Mesenchymal stem cell (in vitro differentiated cells and primary cell): ENCODE results near the gene XCL1.

Experiments used
- DNase-seq: peaks from one replicate; pipeline ENCODE4 v3.0.0-alpha.2; 2013
- H2AFZ ChIP-seq: one replicate; pipeline ENCODE4 v1.6.1; 2013; ENCODE audit warnings: low read depth, mild to moderate bottlenecking, control low read depth, inconsistent platforms, low read length, moderate library complexity
- H2AK5ac ChIP-seq: 2 replicates; pipeline ENCODE4 v1.6.1; 2013; ENCODE audit warnings: low read length, moderate library complexity, mild to moderate bottlenecking, inconsistent platforms; ENCODE audit not compliant: severe bottlenecking
- H2BK120ac ChIP-seq: one replicate; pipeline ENCODE4 v1.6.1; 2013; ENCODE audit warnings: low read depth, mild to moderate bottlenecking, inconsistent platforms, low read length, moderate library complexity
- H2BK12ac ChIP-seq, 2 experiments: one replicate each; pipeline ENCODE4 v1.6.1; 2013; ENCODE audit warnings: inconsistent platforms in 2 of 2, low read length in 2 of 2, mild to moderate bottlenecking in 2 of 2, moderate library complexity in 2 of 2, control low read depth in 1 of 2
- H2BK15ac ChIP-seq: one replicate; pipeline ENCODE4 v1.6.1; 2013; ENCODE audit warnings: mild to moderate bottlenecking, low read depth, inconsistent platforms; ENCODE audit not compliant: poor library complexity, severe bottlenecking
- H2BK5ac ChIP-seq: 2 replicates; pipeline ENCODE4 v1.6.1; 2013; ENCODE audit warnings: low read depth, mild to moderate bottlenecking, low read length, control low read depth, inconsistent platforms; ENCODE audit not compliant: poor library complexity, severe bottlenecking
- H3K14ac ChIP-seq, 2 experiments: one replicate each; pipeline ENCODE4 v1.6.1; 2013; ENCODE audit warnings: inconsistent platforms in 2 of 2, low read length in 2 of 2, control low read depth in 1 of 2, mild to moderate bottlenecking in 1 of 2, moderate library complexity in 1 of 2
- H3K18ac ChIP-seq, 2 experiments: one replicate each; pipeline ENCODE4 v1.6.1; 2013; ENCODE audit warnings: inconsistent platforms in 2 of 2, low read length in 2 of 2, control low read depth in 1 of 2, low read depth in 1 of 2, mild to moderate bottlenecking in 1 of 2
- H3K23ac ChIP-seq, 2 experiments: one replicate each; pipeline ENCODE4 v1.6.1; 2013; ENCODE audit warnings: inconsistent platforms in 2 of 2, low read length in 2 of 2, mild to moderate bottlenecking in 2 of 2, moderate library complexity in 2 of 2, control low read depth in 1 of 2
- H3K27ac ChIP-seq: 2 replicates; pipeline ENCODE4 v1.5.1; 2013; ENCODE audit warnings: mild to moderate bottlenecking, moderate library complexity, low read length, control low read depth, inconsistent platforms; ENCODE audit not compliant: poor library complexity, severe bottlenecking
- H3K27me3 ChIP-seq, 2 experiments: 2 replicates each; pipeline versions ENCODE4 v1.6.1 to v1.7.0; 2013; ENCODE audit warnings: low read length in 2 of 2, mild to moderate bottlenecking in 2 of 2, moderate library complexity in 2 of 2, control low read depth in 1 of 2, inconsistent platforms in 1 of 2; ENCODE audit not compliant: control insufficient read depth in 1 of 2, insufficient read depth in 1 of 2
- H3K36me3 ChIP-seq, 2 experiments: 2 replicates each; pipeline versions ENCODE4 v1.6.1 to v1.7.0; 2013; ENCODE audit warnings: low read length in 2 of 2, control low read depth in 1 of 2, inconsistent platforms in 1 of 2, low read depth in 1 of 2, mild to moderate bottlenecking in 1 of 2; ENCODE audit not compliant: insufficient read depth in 2 of 2, control insufficient read depth in 1 of 2
- H3K4ac ChIP-seq, 2 experiments: one replicate each; pipeline ENCODE4 v1.6.1; 2013; ENCODE audit warnings: inconsistent platforms in 2 of 2, low read length in 2 of 2, mild to moderate bottlenecking in 2 of 2, moderate library complexity in 2 of 2, control low read depth in 1 of 2, low read depth in 1 of 2
- H3K4me1 ChIP-seq: 2 replicates; pipeline ENCODE4 v1.6.1; 2013; ENCODE audit warnings: low read depth, low read length, control low read depth; ENCODE audit not compliant: control insufficient read depth, insufficient read depth
- H3K4me2 ChIP-seq: 2 replicates; pipeline ENCODE4 v1.6.1; 2013; ENCODE audit warnings: low read length, mild to moderate bottlenecking, inconsistent platforms; ENCODE audit not compliant: poor library complexity, severe bottlenecking
- H3K4me3 ChIP-seq, 2 experiments: 2 replicates each; pipeline versions ENCODE4 v1.5.1 to v1.7.0; 2013; ENCODE audit warnings: low read length in 2 of 2, mild to moderate bottlenecking in 2 of 2, control low read depth in 1 of 2, low read depth in 1 of 2; ENCODE audit not compliant: insufficient read depth in 1 of 2
- H3K79me1 ChIP-seq: replicated peaks from 2 replicates; pipeline ENCODE4 v1.6.1; 2013; ENCODE audit warnings: mild to moderate bottlenecking, control low read depth, low read length, inconsistent platforms; ENCODE audit not compliant: poor library complexity, severe bottlenecking
- H3K9ac ChIP-seq: 2 replicates; pipeline ENCODE4 v1.7.0; 2013; ENCODE audit warnings: mild to moderate bottlenecking, low read length, moderate library complexity
- H3K9me3 ChIP-seq: 2 replicates; pipeline ENCODE4 v1.7.0; 2013; ENCODE audit warnings: mild to moderate bottlenecking, low read length; ENCODE audit not compliant: control insufficient read depth
- H4K8ac ChIP-seq: one replicate; pipeline ENCODE4 v1.6.1; 2013; ENCODE audit warnings: inconsistent platforms, mild to moderate bottlenecking, low read length, moderate library complexity
- H4K91ac ChIP-seq: one replicate; pipeline ENCODE4 v1.6.1; 2013; ENCODE audit warnings: mild to moderate bottlenecking, low read length, inconsistent platforms
- WGBS: methylation state at CpG from one replicate; pipeline ENCODE4 v1.1.7; 2013; ENCODE audit warnings: mixed read lengths; 5-methylcytosine and 5-hydroxymethylcytosine counted together

Gene XCL1

GRCh38 chr1:168618886-168619285 is 42.5 kb downstream of the XCL1 start:
- Histone ChIP-seq H2BK5ac (no peak overlapping the region), H3K4me3 (no peak overlapping the region), H3K4me2 (no peak overlapping the region), H3K36me3 (no peaks in the 10 kb centered on the region), H3K18ac (no peak overlapping the region), H3K79me1 (no peaks in the 10 kb centered on the region), H4K91ac (no peak overlapping the region), H3K23ac (no peak overlapping the region), H2BK15ac (no peak overlapping the region), H3K4ac (no peak overlapping the region), H2AFZ (no peak overlapping the region), H2AK5ac (no peak overlapping the region), H3K9ac (no peak overlapping the region), H3K9me3 (no peaks in the 10 kb centered on the region), H3K4me1 (peaks cover 8% of the 10 kb centered on the region), H3K27ac (no peak overlapping the region), H3K27me3 (peaks cover 0 to 6% of the 10 kb centered on the region in 2 experiments), H2BK120ac (no peak overlapping the region), H2BK12ac (no peak overlapping the region), H4K8ac (no peak overlapping the region), H3K14ac (no peak overlapping the region)
- DNase-seq = no peak
- WGBS = 79% methylated on average over 2 of the region's 2 CpGs

DNA sequence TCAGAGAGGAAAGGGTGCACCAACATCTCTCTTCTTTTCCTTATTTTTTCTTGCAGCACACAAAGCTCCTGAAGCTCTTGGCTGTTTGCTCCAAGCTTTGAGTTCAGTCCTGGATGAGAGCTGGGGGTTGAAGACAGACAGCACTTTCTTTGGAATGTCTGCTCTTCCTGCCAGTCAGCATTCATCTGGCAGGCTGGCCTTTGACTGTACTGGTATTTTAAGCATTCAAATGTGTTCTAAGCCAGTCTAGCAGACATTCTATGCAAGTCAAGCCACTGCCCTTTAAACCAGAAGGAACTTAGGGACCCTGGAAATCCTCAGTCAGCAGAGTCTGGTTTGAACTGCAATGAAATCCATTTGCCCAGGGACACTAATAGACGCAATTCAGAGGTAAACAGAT is 45.0 kb downstream of the XCL1 start:
- no peak overlapping the region for H3K23ac ChIP-seq
- no peaks in the 10 kb centered on the region for H3K79me1 ChIP-seq
- H4K8ac ChIP-seq = no peak overlapping the region
- H3K4ac ChIP-seq = no peak overlapping the region
- no peak overlapping the region for H3K4me3 ChIP-seq
- no peak overlapping the region for H3K4me2 ChIP-seq
- no peak overlapping the region for H2AK5ac ChIP-seq
- no peak overlapping the region for H3K9ac ChIP-seq
- H3K27ac ChIP-seq = peak overlapping the region; percentile 53
- peaks cover 0 to 6% of the 10 kb centered on the region in 2 experiments for H3K27me3 ChIP-seq
- H2BK12ac ChIP-seq = no peak overlapping the region
- H2BK5ac ChIP-seq = no peak overlapping the region
- H2BK15ac ChIP-seq = no peak overlapping the region
- H3K9me3 ChIP-seq = no peaks in the 10 kb centered on the region
- no CpG with 5 or more reads among the region's 1 CpG for WGBS
- H3K14ac ChIP-seq = no peak overlapping the region
- no peak overlapping the region for H2BK120ac ChIP-seq
- H3K36me3 ChIP-seq = no peaks in the 10 kb centered on the region
- H3K4me1 ChIP-seq = no peaks in the 10 kb centered on the region
- H4K91ac ChIP-seq = no peak overlapping the region
- no peak overlapping the region for H3K18ac ChIP-seq
- DNase-seq = peak; percentile 56
- H2AFZ ChIP-seq = no peak overlapping the region

- peak; percentile 92 for DNase-seq
Observed at GRCh38 chr1:168623003-168623828, 46.8 kb downstream of the XCL1 start.

DNA sequence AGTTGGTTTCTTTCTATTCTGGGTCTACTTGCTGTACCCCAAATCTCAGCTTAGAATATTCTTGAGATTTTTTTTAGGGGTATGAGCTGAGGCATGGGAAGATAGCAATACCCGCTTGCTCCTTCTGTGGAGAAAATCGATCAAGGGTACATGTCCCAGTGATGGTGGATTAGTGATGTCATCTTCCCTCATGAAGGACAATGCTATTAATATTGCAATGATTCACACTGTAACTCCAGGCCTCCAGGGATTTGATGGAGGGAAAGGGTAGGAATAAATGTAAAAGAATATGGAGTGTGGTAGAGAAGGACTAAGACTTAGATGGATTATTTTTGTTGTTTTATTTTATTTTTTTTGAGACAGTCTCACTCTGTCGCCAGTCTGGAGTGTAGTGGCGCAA is 47.4 kb downstream of the XCL1 start:
- H4K91ac ChIP-seq = no peak overlapping the region
- no peak overlapping the region for H2BK12ac ChIP-seq

More at GRCh38 chr1:168623003-168623828, 46.8 kb downstream of the XCL1 start:
- H3K23ac ChIP-seq = no peak overlapping the region
- H3K36me3 ChIP-seq = no peaks in the 10 kb centered on the region
- no peak overlapping the region for H3K9ac ChIP-seq
- no peaks in the 10 kb centered on the region for H3K79me1 ChIP-seq
- H2BK5ac ChIP-seq = no peak overlapping the region
- H3K4ac ChIP-seq = no peak overlapping the region
- H3K9me3 ChIP-seq = no peaks in the 10 kb centered on the region
- no peak overlapping the region for H3K18ac ChIP-seq
- H3K14ac ChIP-seq = no peak overlapping the region
- no peak overlapping the region for H2BK120ac ChIP-seq
- H3K27me3 ChIP-seq = peaks cover 0 to 6% of the 10 kb centered on the region in 2 experiments
- peak overlapping the region; percentile 25 for H3K27ac ChIP-seq
- H2BK12ac ChIP-seq = peak overlapping the region in 1 of 2 experiments; percentile 38
- H2AFZ ChIP-seq = no peak overlapping the region
- no peak overlapping the region for H2AK5ac ChIP-seq
- WGBS = 69% methylated on average over 7 of the region's 8 CpGs
- no peaks in the 10 kb centered on the region for H3K4me1 ChIP-seq
- no peak overlapping the region for H3K4me2 ChIP-seq
- H4K8ac ChIP-seq = no peak overlapping the region
- no peak overlapping the region for H4K91ac ChIP-seq
- H3K4me3 ChIP-seq = no peak overlapping the region
- no peak overlapping the region for H2BK15ac ChIP-seq

More for the DNA sequence above, 47.4 kb downstream of the XCL1 start:
- Histone ChIP-seq H3K4ac (no peak overlapping the region), H3K4me1 (no peaks in the 10 kb centered on the region), H3K23ac (no peak overlapping the region), H2AK5ac (no peak overlapping the region), H3K27ac (no peak overlapping the region), H4K8ac (no peak overlapping the region), H3K18ac (no peak overlapping the region), H3K79me1 (no peaks in the 10 kb centered on the region), H3K36me3 (no peaks in the 10 kb centered on the region), H2BK5ac (no peak overlapping the region), H2BK120ac (no peak overlapping the region), H3K14ac (no peak overlapping the region), H3K4me2 (no peak overlapping the region), H3K27me3 (peaks cover 0 to 6% of the 10 kb centered on the region in 2 experiments), H2BK15ac (no peak overlapping the region), H3K9me3 (no peaks in the 10 kb centered on the region), H3K9ac (no peak overlapping the region), H3K4me3 (no peak overlapping the region), H2AFZ (no peak overlapping the region)
- WGBS = 99% methylated on average over 4 of the region's 4 CpGs
- DNase-seq = no peak
